H1 (cell line): ENCODE results near the gene PCSK9. TPM values are rescaled to one million over a fixed set of nuclear protein-coding genes. Genes with fewer than 3 reads are reported as not detected.

Experiments
- CTCF ChIA-PET: fragments of 300-600 bp; sonication (Branson Sonifier 250); formaldehyde crosslinking; loops from one replicate; lab custom pipeline; 2021; ENCODE audit not compliant: partially characterized antibody; lab: Charles Lee
- POLR2A ChIA-PET: fragments of 300-600 bp; sonication (Branson Sonifier 250); formaldehyde crosslinking; loops from one replicate; lab custom pipeline; 2021; ENCODE audit warnings: inconsistent platforms; ENCODE audit not compliant: partially characterized antibody; lab: Charles Lee
- DNase-seq, 2 experiments: peaks; one replicate each; pipeline versions ENCODE4 v3.0.0 to v3.0.0-alpha.2; 2010 to 2022; ENCODE audit warnings: low spot score in 2 of 2, low read depth in 1 of 2, mixed read lengths in 1 of 2
- FAIRE-seq: peaks from 2 replicates; lab custom pipeline; 2011; peaks lifted over from hg19 to GRCh38; lab: Jason Lieb, UNC
- H2AFZ ChIP-seq: 2 replicates; pipeline ENCODE4 v1.8.1; 2012; ENCODE audit warnings: low read length, inconsistent platforms
- H2AK5ac ChIP-seq: 2 replicates; pipeline ENCODE4 v1.6.1; 2013; ENCODE audit warnings: low read depth, low read length
- H2BK120ac ChIP-seq: replicated peaks from 2 replicates; pipeline ENCODE3; 2013; ENCODE audit warnings: low read depth, low read length, inconsistent platforms
- H2BK12ac ChIP-seq: 2 replicates; pipeline ENCODE4 v1.6.1; 2013; ENCODE audit warnings: low read depth, low read length
- H2BK15ac ChIP-seq: 2 replicates; pipeline ENCODE4 v1.6.1; 2013; ENCODE audit warnings: low read length
- H2BK20ac ChIP-seq: 2 replicates; pipeline ENCODE4 v1.6.1; 2013; ENCODE audit warnings: low read length
- H2BK5ac ChIP-seq: 2 replicates; pipeline ENCODE4 v1.6.1; 2013; ENCODE audit warnings: low read depth, low read length
- H3K14ac ChIP-seq: 2 replicates; pipeline ENCODE4 v1.6.1; 2013; ENCODE audit warnings: inconsistent platforms; ENCODE audit not compliant: insufficient read length
- H3K18ac ChIP-seq: 2 replicates; pipeline ENCODE4 v1.6.1; 2013; ENCODE audit warnings: low read length; ENCODE audit errors: extremely low read depth
- H3K23ac ChIP-seq: 2 replicates; pipeline ENCODE4 v1.6.1; 2013; ENCODE audit warnings: inconsistent platforms; ENCODE audit not compliant: insufficient read length
- H3K23me2 ChIP-seq: 2 replicates; pipeline ENCODE4 v1.6.1; 2013; ENCODE audit warnings: low read depth, low read length
- H3K27ac ChIP-seq: 2 replicates; pipeline ENCODE4 v1.6.1; 2011; ENCODE audit warnings: low read depth, low read length, inconsistent platforms
- H3K27me3 ChIP-seq, 4 experiments: replicated peaks in 1 of 4; 1 replicate in 1 of 4; 2 replicates in 3 of 4; pipeline versions ENCODE4 v1.6.1 to v1.8.1; 2011 to 2013; ENCODE audit warnings: low read length in 3 of 4, mild to moderate bottlenecking in 3 of 4, inconsistent platforms in 2 of 4, mixed read lengths in 2 of 4, moderate library complexity in 1 of 4; ENCODE audit not compliant: control insufficient read depth in 3 of 4, insufficient read depth in 3 of 4; ENCODE audit errors: extremely low read depth in 1 of 4
- H3K36me3 ChIP-seq, 4 experiments: 2 replicates each; pipeline versions ENCODE4 v1.6.1 to v1.8.1; 2011 to 2013; ENCODE audit warnings: mild to moderate bottlenecking in 4 of 4, low read length in 3 of 4, moderate library complexity in 2 of 4, control low read depth in 1 of 4, inconsistent platforms in 1 of 4; ENCODE audit not compliant: insufficient read depth in 4 of 4, control insufficient read depth in 2 of 4
- H3K4ac ChIP-seq: replicated peaks from 2 replicates; pipeline ENCODE3; 2013; ENCODE audit warnings: low read length, low read depth, mixed read lengths, inconsistent platforms; ENCODE audit not compliant: insufficient read length
- H3K4me1 ChIP-seq, 4 experiments: replicated peaks in 1 of 4; 1 replicate in 1 of 4; 2 replicates in 3 of 4; pipeline versions ENCODE4 v1.6.1 to v1.8.1; 2011 to 2013; ENCODE audit warnings: low read length in 3 of 4, inconsistent platforms in 2 of 4, mixed read lengths in 1 of 4; ENCODE audit not compliant: insufficient read depth in 4 of 4, control insufficient read depth in 3 of 4
- H3K4me2 ChIP-seq, 2 experiments: 2 replicates each; pipeline versions ENCODE4 v1.6.1 to v1.8.1; 2011 to 2013; ENCODE audit warnings: low read depth in 2 of 2, low read length in 2 of 2, control low read depth in 1 of 2, inconsistent platforms in 1 of 2, mild to moderate bottlenecking in 1 of 2; ENCODE audit not compliant: insufficient read depth in 1 of 2
- H3K4me3 ChIP-seq, 4 experiments: fragments of 200-600, 300-600 bp in 1 of 4; sonication (generic), shearing (Covaris generic), sonication (Bioruptor Twin) in 1 of 4; 2 replicates each; pipeline versions ENCODE4 v1.5.1 to v1.8.1; 2011 to 2016; ENCODE audit warnings: low read length in 4 of 4, low read depth in 3 of 4, control low read depth in 2 of 4, inconsistent platforms in 2 of 4, mild to moderate bottlenecking in 2 of 4, mixed read lengths in 1 of 4, moderate library complexity in 1 of 4; ENCODE audit not compliant: insufficient read depth in 2 of 4; ENCODE audit errors: extremely low read depth in 1 of 4
- H3K56ac ChIP-seq: replicated peaks from 2 replicates; pipeline ENCODE3; 2013; ENCODE audit warnings: low read depth, mild to moderate bottlenecking, mixed read lengths, low read length, inconsistent platforms; ENCODE audit not compliant: insufficient read length
- H3K79me1 ChIP-seq: 2 replicates; pipeline ENCODE4 v1.6.1; 2013; ENCODE audit warnings: low read depth, low read length, control low read depth
- H3K79me2 ChIP-seq, 2 experiments: 2 replicates each; pipeline versions ENCODE4 v1.6.1 to v1.8.1; 2012 to 2013; ENCODE audit warnings: low read length in 2 of 2, mild to moderate bottlenecking in 2 of 2, inconsistent platforms in 1 of 2; ENCODE audit not compliant: insufficient read depth in 2 of 2, control insufficient read depth in 1 of 2
- H3K9ac ChIP-seq, 4 experiments: replicated peaks in 1 of 4; 1 replicate in 1 of 4; 2 replicates in 3 of 4; pipeline versions ENCODE4 v1.6.1 to v1.8.1; 2011 to 2013; ENCODE audit warnings: low read depth in 3 of 4, low read length in 3 of 4, control low read depth in 2 of 4, mild to moderate bottlenecking in 2 of 4, moderate library complexity in 2 of 4, inconsistent platforms in 1 of 4; ENCODE audit errors: extremely low read depth in 1 of 4
- H3K9me3 ChIP-seq, 2 experiments: 2 replicates each; pipeline versions ENCODE4 v1.6.1 to v1.8.1; 2012 to 2013; ENCODE audit warnings: mild to moderate bottlenecking in 2 of 2, moderate library complexity in 2 of 2, control low read depth in 1 of 2, inconsistent platforms in 1 of 2, low read depth in 1 of 2, low read length in 1 of 2, mixed read lengths in 1 of 2; ENCODE audit not compliant: insufficient read depth in 2 of 2
- H4K20me1 ChIP-seq, 2 experiments: replicated peaks in 1 of 2; 2 replicates each; pipeline versions ENCODE3 to v1.8.1; 2011 to 2013; ENCODE audit warnings: inconsistent platforms in 2 of 2, low read length in 2 of 2, mild to moderate bottlenecking in 1 of 2; ENCODE audit not compliant: insufficient read depth in 2 of 2, control insufficient read depth in 1 of 2
- H4K5ac ChIP-seq: 2 replicates; pipeline ENCODE4 v1.6.1; 2013; ENCODE audit warnings: low read length, low read depth, mixed read lengths, inconsistent platforms; ENCODE audit not compliant: insufficient read length
- H4K8ac ChIP-seq: 2 replicates; pipeline ENCODE4 v1.8.0; 2013; ENCODE audit warnings: mild to moderate bottlenecking, moderate library complexity, low read length, inconsistent platforms; ENCODE audit not compliant: insufficient read depth; ENCODE audit errors: extremely low read depth
- H4K91ac ChIP-seq: replicated peaks from 2 replicates; pipeline ENCODE3; 2013; ENCODE audit warnings: low read length, mixed read lengths, inconsistent platforms; ENCODE audit not compliant: insufficient read length
- CHD2 ChIP-seq: IDR thresholded peaks from 2 replicates; pipeline ENCODE4 v1.6.1; 2012; ENCODE audit warnings: low read length, improper control_type of control experiment
- CTCF ChIP-seq, 3 experiments: IDR thresholded peaks; 1 replicate in 2 of 3; 2 replicates in 1 of 3; pipeline versions ENCODE4 v1.5.1 to v1.6.1; 2011; ENCODE audit warnings: low read length in 3 of 3, mild to moderate bottlenecking in 3 of 3, inconsistent platforms in 2 of 3, low read depth in 1 of 3, moderate library complexity in 1 of 3; ENCODE audit not compliant: insufficient read depth in 1 of 3; ENCODE audit errors: control extremely low read depth in 1 of 3
- GABPA ChIP-seq: IDR thresholded peaks from 2 replicates; pipeline ENCODE4 v1.6.1; 2011; ENCODE audit warnings: mild to moderate bottlenecking, low read length, moderate library complexity, borderline replicate concordance; ENCODE audit not compliant: insufficient read depth
- JUND ChIP-seq: IDR thresholded peaks from 2 replicates; pipeline ENCODE4 v1.6.1; 2011; ENCODE audit warnings: mild to moderate bottlenecking, improper control_type of control experiment, low read length
- RAD21 ChIP-seq, 2 experiments: IDR thresholded peaks in 1 of 2; conservative IDR thresholded peaks in 1 of 2; 2 replicates each; pipeline ENCODE4 v1.6.1; 2011; ENCODE audit warnings: low read depth in 2 of 2, low read length in 2 of 2, improper control_type of control experiment in 1 of 2, inconsistent platforms in 1 of 2, mild to moderate bottlenecking in 1 of 2, moderate library complexity in 1 of 2
- SIN3A ChIP-seq, 2 experiments: IDR thresholded peaks in 1 of 2; conservative IDR thresholded peaks in 1 of 2; 2 replicates each; pipeline ENCODE4 v1.6.1; 2011 to 2012; ENCODE audit warnings: low read length in 2 of 2, improper control_type of control experiment in 1 of 2, low read depth in 1 of 2, mild to moderate bottlenecking in 1 of 2
- SP1 ChIP-seq: IDR thresholded peaks from 2 replicates; pipeline ENCODE4 v1.6.1; 2011; ENCODE audit warnings: low read depth, low read length
- WGBS, 2 experiments: shearing (Covaris generic) in 1 of 2; methylation state at CpG; one replicate each; pipeline versions ENCODE4 v1.1.6 to v1.1.7; 2013 to 2015; ENCODE audit warnings: low lambda C conversion rate in 2 of 2, mixed read lengths in 2 of 2, inconsistent platforms in 1 of 2, low coverage in 1 of 2, missing lambda C conversion rate in 1 of 2; ENCODE audit not compliant: insufficient replicate concordance in 2 of 2, insufficient coverage in 1 of 2, insufficient read length in 1 of 2; ENCODE audit errors: extremely low coverage in 1 of 2, missing lambda C conversion rate in 1 of 2; 5-methylcytosine and 5-hydroxymethylcytosine counted together
- polyA plus RNA-seq, 7 experiments: library from polyadenylated mRNA; depleted of rRNA in 3 of 7; stranded (reverse) in 5 of 7; unstranded in 2 of 7; fragments of >200 nt in 5 of 7; fragments of 200-250 nt in 2 of 7; gene quantifications; 1 replicate in 5 of 7; 2 replicates in 1 of 7; 4 replicates in 1 of 7; pipeline versions ENCODE4 v1.2.1 to v1.2.3, GENCODE V29; 2011 to 2013; ENCODE audit warnings: missing spikeins in 2 of 7, mixed read lengths in 2 of 7
- total RNA-seq: library from RNA; stranded (reverse); fragmentation: NEBNext Ultra II Directional; extraction: Animal tissue kit (Norgen Biotek cat#: 25700); gene quantifications from 2 replicates; pipeline ENCODE4 v1.2.1, GENCODE V29; 2021

The PCSK9 gene
- total and polyA plus RNA-seq, 2 of the 8 experiments (the other 6 are each of a cell fraction or from before 2014, with no cell fraction given), result 22.3 to 32.3 TPM

GRCh38 chr1:54994355-54994990 is 44.9 kb upstream of the PCSK9 start:
- peak overlapping the region; percentile 97; the same call in 1 of the 2 replicates for H2BK12ac ChIP-seq
- no peak for FAIRE-seq
- H4K8ac ChIP-seq, result no peak overlapping the region; the same call in 1 of the 2 replicates
- no peaks in the 10 kb centered on the region for H3K79me1 ChIP-seq
- peak overlapping the region; percentile 14 for H2BK120ac ChIP-seq
- peak overlapping the region; percentile 82; the same call in 1 of the 2 replicates for H2BK5ac ChIP-seq
- H4K5ac ChIP-seq, result no peak overlapping the region
- H4K20me1 ChIP-seq, result no peaks in the 10 kb centered on the region
- peak overlapping the region; percentile 1; the same call in 1 of the 2 replicates for H2AK5ac ChIP-seq
- peak overlapping the region; percentile 57; the same call in 1 of the 2 replicates for H2BK20ac ChIP-seq
- H3K27ac ChIP-seq, result no peak overlapping the region
- H3K27me3 ChIP-seq, result peaks cover 4 to 32% (median 28%) of the 10 kb centered on the region in 4 experiments
- peak overlapping the region; percentile 83 for H4K91ac ChIP-seq
- H3K23me2 ChIP-seq, result peaks cover 4% of the 10 kb centered on the region; the same call in 1 of the 2 replicates
- ChIA-PET POLR2A (interaction anchor here (1.0 to 1.7 kb wide), 2 partner anchors 34 to 49 kb away, joined by 3 to 4 read pairs; no protein-coding TSS in a partner anchor), CTCF (interaction anchor here (1.7 to 11.0 kb wide), 12 partner anchors 8 to 109 kb away, joined by 6 to 511 read pairs (median 30); partner anchors contain the start of gene TMEM61)
- H3K4me2 ChIP-seq, result peak overlapping the region; percentile 10 to 33; a peak in 2 of 4 replicates
- no peak overlapping the region for H3K9ac ChIP-seq
- H3K56ac ChIP-seq, result no peak overlapping the region
- no peaks in the 10 kb centered on the region for H3K9me3 ChIP-seq
- H3K4ac ChIP-seq, result peak overlapping the region; percentile 6
- peak overlapping the region; percentile 88; the same call in 1 of the 2 replicates for H3K18ac ChIP-seq
- no peak for DNase-seq
- H3K23ac ChIP-seq, result no peak overlapping the region
- no peaks in the 10 kb centered on the region for H3K79me2 ChIP-seq
- H3K36me3 ChIP-seq, result no peaks in the 10 kb centered on the region
- H3K4me1 ChIP-seq, result peaks cover 16 to 31% (median 24%) of the 10 kb centered on the region in 4 experiments
- no peak overlapping the region for H2AFZ ChIP-seq
- H2BK15ac ChIP-seq, result peak overlapping the region; percentile 49; the same call in 1 of the 2 replicates
- H3K14ac ChIP-seq, result peak overlapping the region; percentile 67
- H3K4me3 ChIP-seq, result no peak overlapping the region; a peak in 1 of 8 replicates
- WGBS, 2 experiments, result 51% methylated on average over 6 of the region's 6 CpGs; no CpG with 5 or more reads in 1 of the 2 experiments
- TF ChIP-seq GABPA (no peak), CHD2 (no peak), SP1 (no peak), JUND (no peak), SIN3A (conservative IDR thresholded peaks at IDR 0.05 in 1 of 2, IDR thresholded peaks at IDR 0.05 in 1 of 2; ENCODE audit: low read depth in 1 of 2, low read length in 2 of 2) (no peak), RAD21 (IDR thresholded peaks at IDR 0.05 in 1 of 2, conservative IDR thresholded peaks at IDR 0.05 in 1 of 2; ENCODE audit: low read depth in 2 of 2, low read length in 2 of 2) (no peak), CTCF (IDR thresholded peaks at IDR 0.05; ENCODE audit: control extremely low read depth in 1 of 3, insufficient read depth in 1 of 3, low read depth in 1 of 3, low read length in 3 of 3) (no peak)
